HG03159 (cell line): ENCODE data around the gene KRTAP12-2.
"Not testable (repeated sequence)": the region's sequence is repeated elsewhere in the genome, so short reads cannot be mapped to it uniquely, and the experiment has no call there.

Experiments used
- ATAC-seq: cut with Tn5 transposase; IDR thresholded peaks from one replicate; pipeline ENCODE4 v1.9.1; 2021; ENCODE audit warnings: mild to moderate bottlenecking, moderate library complexity; ENCODE audit not compliant: unreplicated experiment

The KRTAP12-2 gene

GRCh38 chr21:44702973-44703730 lies 36.4 kb upstream of the KRTAP12-2 start:
- no peak for ATAC-seq

- no peak for ATAC-seq
Observed at GRCh38 chr21:44702111-44702972, 35.6 kb upstream of the KRTAP12-2 start.

- ATAC-seq = no peak
Observed at GRCh38 chr21:44701541-44701940, 34.8 kb upstream of the KRTAP12-2 start.

GRCh38 chr21:44701023-44701400 lies 34.3 kb upstream of the KRTAP12-2 start:
- ATAC-seq = no peak

GRCh38 chr21:44700101-44701022 lies 33.6 kb upstream of the KRTAP12-2 start:
- no peak for ATAC-seq

- no peak for ATAC-seq
Observed at GRCh38 chr21:44699502-44700001, 32.8 kb upstream of the KRTAP12-2 start.

GRCh38 chr21:44697811-44698734 lies 31.3 kb upstream of the KRTAP12-2 start:
- no peak for ATAC-seq

GRCh38 chr21:44697172-44697810 lies 30.6 kb upstream of the KRTAP12-2 start, which contains the start of gene KRTAP10-12:
Gene KRTAP10-12 (plus strand): TSS chr21:44697172. CDS start chr21:44697202, 30 bp downstream.
- ATAC-seq = not testable (repeated sequence)

GRCh38 chr21:44696572-44696971 lies 29.8 kb upstream of the KRTAP12-2 start:
- no peak for ATAC-seq

- ATAC-seq = no peak
Observed at GRCh38 chr21:44695641-44696040, 28.9 kb upstream of the KRTAP12-2 start.

- no peak for ATAC-seq
Observed at GRCh38 chr21:44695184-44695583, 28.5 kb upstream of the KRTAP12-2 start.

- no peak for ATAC-seq
Observed at GRCh38 chr21:44694776-44695175, 28.0 kb upstream of the KRTAP12-2 start.

- no peak for ATAC-seq
Observed at GRCh38 chr21:44692798-44693512, 26.2 kb upstream of the KRTAP12-2 start.

- ATAC-seq = no peak
Observed at GRCh38 chr21:44691686-44692085, 25.0 kb upstream of the KRTAP12-2 start.

GRCh38 chr21:44689740-44690139 lies 23.0 kb upstream of the KRTAP12-2 start:
- ATAC-seq = not testable (repeated sequence)

GRCh38 chr21:44687671-44688070 lies 20.9 kb upstream of the KRTAP12-2 start:
- no peak for ATAC-seq

GRCh38 chr21:44686843-44687561 lies 20.3 kb upstream of the KRTAP12-2 start:
- no peak for ATAC-seq
